Liver (tissue), 3 donors: ENCODE results near the gene PGM1.

ENCODE experiments used
- CTCF ChIP-seq: fragments of 150-350 bp; IDR thresholded peaks from 2 replicates; pipeline ENCODE4 v1.5.1; 2017; ENCODE audit warnings: improper control_type of control experiment, low read depth, low read length; ENCODE audit not compliant: missing input control
- EGR1 ChIP-seq, 2 donors: IDR thresholded peaks; 2 replicates each; pipeline ENCODE4 v1.6.1; 2016 to 2018; ENCODE audit warnings: antibody characterized with exemption in 2 of 2, low read depth in 2 of 2
- FOXA1 ChIP-seq: IDR thresholded peaks from 2 replicates; pipeline ENCODE4 v1.6.1; 2016; ENCODE audit warnings: antibody characterized with exemption
- GABPA ChIP-seq, 2 donors: IDR thresholded peaks in 1 of 2; conservative IDR thresholded peaks in 1 of 2; 2 replicates each; pipeline ENCODE4 v1.6.1; 2016; ENCODE audit warnings: antibody characterized with exemption in 2 of 2, mild to moderate bottlenecking in 1 of 2, moderate library complexity in 1 of 2
- HNF4A ChIP-seq, 2 donors: conservative IDR thresholded peaks; 2 replicates each; pipeline ENCODE4 v1.6.1; 2016; ENCODE audit warnings: antibody characterized with exemption in 2 of 2, mild to moderate bottlenecking in 2 of 2
- JUND ChIP-seq, 2 donors: IDR thresholded peaks; 2 replicates each; pipeline ENCODE4 v1.6.1; 2016; ENCODE audit warnings: antibody characterized with exemption in 2 of 2
- RAD21 ChIP-seq, 2 donors: IDR thresholded peaks; 2 replicates each; pipeline ENCODE4 v1.6.1; 2016; ENCODE audit warnings: antibody characterized with exemption in 2 of 2, mild to moderate bottlenecking in 2 of 2
- REST ChIP-seq: IDR thresholded peaks from 2 replicates; pipeline ENCODE4 v1.6.1; 2016; ENCODE audit warnings: antibody characterized with exemption, mild to moderate bottlenecking
- SP1 ChIP-seq: IDR thresholded peaks from 2 replicates; pipeline ENCODE4 v1.6.1; 2018; ENCODE audit warnings: antibody characterized with exemption, mild to moderate bottlenecking
- TAF1 ChIP-seq: conservative IDR thresholded peaks from 2 replicates; pipeline ENCODE4 v1.6.1; 2016; ENCODE audit warnings: antibody characterized with exemption, mild to moderate bottlenecking
- YY1 ChIP-seq: IDR thresholded peaks from 2 replicates; pipeline ENCODE4 v1.6.1; 2016; ENCODE audit warnings: antibody characterized with exemption, mild to moderate bottlenecking
- TF ChIP-seq, protein P1 (sequence below): IDR thresholded peaks from 2 replicates; pipeline ENCODE4 v1.6.1; 2016; ENCODE audit warnings: antibody characterized with exemption
- TF ChIP-seq, protein P2 (sequence below): IDR thresholded peaks from 2 replicates; pipeline ENCODE4 v1.6.1; 2016; ENCODE audit warnings: antibody characterized with exemption
- TF ChIP-seq, protein P3 (sequence below): IDR thresholded peaks from 2 replicates; pipeline ENCODE4 v1.6.1; 2016; ENCODE audit warnings: antibody characterized with exemption
- donor health status: healthy.
- donor health status: healthy.

- TF ChIP-seq CTCF = no peak
- TF ChIP-seq, protein P1, sequence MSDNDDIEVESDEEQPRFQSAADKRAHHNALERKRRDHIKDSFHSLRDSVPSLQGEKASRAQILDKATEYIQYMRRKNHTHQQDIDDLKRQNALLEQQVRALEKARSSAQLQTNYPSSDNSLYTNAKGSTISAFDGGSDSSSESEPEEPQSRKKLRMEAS = no peak
- no peak for TF ChIP-seq RAD21 (IDR thresholded peaks at IDR 0.05)
- TF ChIP-seq GABPA (IDR thresholded peaks at IDR 0.05 in 1 of 2, conservative IDR thresholded peaks at IDR 0.05 in 1 of 2) = no peak
- no peak for TF ChIP-seq EGR1 (IDR thresholded peaks at IDR 0.05; ENCODE audit: low read depth in 2 of 2)
- no peak for TF ChIP-seq REST
- TF ChIP-seq, protein P2, sequence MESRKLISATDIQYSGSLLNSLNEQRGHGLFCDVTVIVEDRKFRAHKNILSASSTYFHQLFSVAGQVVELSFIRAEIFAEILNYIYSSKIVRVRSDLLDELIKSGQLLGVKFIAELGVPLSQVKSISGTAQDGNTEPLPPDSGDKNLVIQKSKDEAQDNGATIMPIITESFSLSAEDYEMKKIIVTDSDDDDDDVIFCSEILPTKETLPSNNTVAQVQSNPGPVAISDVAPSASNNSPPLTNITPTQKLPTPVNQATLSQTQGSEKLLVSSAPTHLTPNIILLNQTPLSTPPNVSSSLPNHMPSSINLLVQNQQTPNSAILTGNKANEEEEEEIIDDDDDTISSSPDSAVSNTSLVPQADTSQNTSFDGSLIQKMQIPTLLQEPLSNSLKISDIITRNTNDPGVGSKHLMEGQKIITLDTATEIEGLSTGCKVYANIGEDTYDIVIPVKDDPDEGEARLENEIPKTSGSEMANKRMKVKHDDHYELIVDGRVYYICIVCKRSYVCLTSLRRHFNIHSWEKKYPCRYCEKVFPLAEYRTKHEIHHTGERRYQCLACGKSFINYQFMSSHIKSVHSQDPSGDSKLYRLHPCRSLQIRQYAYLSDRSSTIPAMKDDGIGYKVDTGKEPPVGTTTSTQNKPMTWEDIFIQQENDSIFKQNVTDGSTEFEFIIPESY = no peak
- TF ChIP-seq YY1 = no peak
- TF ChIP-seq FOXA1 = no peak
- TF ChIP-seq JUND (IDR thresholded peaks at IDR 0.05) = no peak
- no peak for TF ChIP-seq TAF1
- TF ChIP-seq SP1 = no peak
- TF ChIP-seq, protein P3, sequence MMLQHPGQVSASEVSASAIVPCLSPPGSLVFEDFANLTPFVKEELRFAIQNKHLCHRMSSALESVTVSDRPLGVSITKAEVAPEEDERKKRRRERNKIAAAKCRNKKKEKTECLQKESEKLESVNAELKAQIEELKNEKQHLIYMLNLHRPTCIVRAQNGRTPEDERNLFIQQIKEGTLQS = no peak
- TF ChIP-seq HNF4A (conservative IDR thresholded peaks at IDR 0.05) = no peak
Observed at GRCh38 chr1:63623952-63624351, 30.7 kb downstream of the PGM1 start.
